IMR-90 (cell line): ENCODE measurements around the gene ENPP3. TPM values are rescaled to one million over a fixed set of nuclear protein-coding genes. Genes with fewer than 3 reads are reported as not detected.

Experiments
- ATAC-seq: fragments of 200-7000 bp; cut with Tn5 transposase; 2 replicates; pipeline ENCODE4 v1.9.1; 2020; ENCODE audit warnings: low read depth, mild to moderate bottlenecking, moderate library complexity
- BruUV-seq: library from RNA; stranded (reverse); fragments of 400-500 nt; replicated peaks from 2 replicates; lab custom pipeline; 2021; lab: Mats Ljungman, UMichigan
- CTCF ChIA-PET: fragments of 300-600 bp; formaldehyde crosslinking; extraction: SDS; loops from one replicate; lab custom pipeline; 2021; ENCODE audit warnings: antibody characterized with exemption; lab: Yijun Ruan, JAX
- POLR2A ChIA-PET: fragments of 300-600 bp; sonication (Branson Sonifier 250); formaldehyde crosslinking; loops from one replicate; lab custom pipeline; 2022; ENCODE audit warnings: antibody characterized with exemption; ENCODE audit not compliant: unreplicated experiment; lab: Charles Lee
- DNase-seq: peaks from one replicate; pipeline ENCODE4 v3.0.0; 2013
- H2AFZ ChIP-seq: replicated peaks from 2 replicates; pipeline ENCODE3; 2013; ENCODE audit warnings: low read length, mild to moderate bottlenecking; ENCODE audit not compliant: poor library complexity
- H2AK5ac ChIP-seq: 2 replicates; pipeline ENCODE4 v1.6.1; 2013; ENCODE audit warnings: low read depth, low read length, inconsistent platforms
- H2AK9ac ChIP-seq: replicated peaks from 2 replicates; pipeline ENCODE3; 2013; ENCODE audit warnings: mild to moderate bottlenecking, low read depth, low read length, moderate library complexity; ENCODE audit not compliant: poor library complexity
- H2BK120ac ChIP-seq: 2 replicates; pipeline ENCODE4 v1.6.1; 2013; ENCODE audit warnings: low read depth, low read length, inconsistent platforms
- H2BK15ac ChIP-seq: 3 replicates; pipeline ENCODE4 v1.6.1; 2013; ENCODE audit warnings: low read depth, low read length, inconsistent platforms
- H2BK20ac ChIP-seq: 2 replicates; pipeline ENCODE4 v1.6.1; 2013; ENCODE audit warnings: low read depth, mild to moderate bottlenecking, inconsistent platforms, low read length, moderate library complexity
- H2BK5ac ChIP-seq: 2 replicates; pipeline ENCODE4 v1.6.1; 2013; ENCODE audit warnings: mild to moderate bottlenecking, low read depth, low read length, inconsistent platforms; ENCODE audit not compliant: poor library complexity, severe bottlenecking
- H3K14ac ChIP-seq: replicated peaks from 2 replicates; pipeline ENCODE4 v1.6.1; 2013; ENCODE audit warnings: low read depth, low read length, inconsistent platforms
- H3K18ac ChIP-seq: 2 replicates; pipeline ENCODE4 v1.6.1; 2013; ENCODE audit warnings: low read depth, low read length, control low read depth
- H3K23ac ChIP-seq: 2 replicates; pipeline ENCODE4 v1.6.1; 2013; ENCODE audit warnings: low read depth, low read length, inconsistent platforms
- H3K27ac ChIP-seq: 2 replicates; pipeline ENCODE4 v1.5.1; 2013; ENCODE audit warnings: mild to moderate bottlenecking, control low read depth, low read length; ENCODE audit not compliant: insufficient read depth
- H3K27me3 ChIP-seq: 2 replicates; pipeline ENCODE4 v1.6.1; 2013; ENCODE audit warnings: low read length; ENCODE audit not compliant: control insufficient read depth, insufficient read depth
- H3K36me3 ChIP-seq: 2 replicates; pipeline ENCODE4 v1.6.1; 2013; ENCODE audit warnings: low read length, mixed read lengths; ENCODE audit not compliant: control insufficient read depth, insufficient read depth
- H3K4ac ChIP-seq: 2 replicates; pipeline ENCODE4 v1.6.1; 2013; ENCODE audit warnings: low read depth, low read length, inconsistent platforms
- H3K4me1 ChIP-seq: 2 replicates; pipeline ENCODE4 v1.6.1; 2013; ENCODE audit warnings: low read length, mixed read lengths; ENCODE audit not compliant: control insufficient read depth, insufficient read depth
- H3K4me2 ChIP-seq: 2 replicates; pipeline ENCODE4 v1.6.1; 2013; ENCODE audit warnings: low read depth, mild to moderate bottlenecking, control low read depth, low read length, moderate library complexity
- H3K4me3 ChIP-seq: 2 replicates; pipeline ENCODE4 v1.5.1; 2013; ENCODE audit warnings: low read depth, mild to moderate bottlenecking, control low read depth, low read length, moderate library complexity; ENCODE audit not compliant: insufficient read depth
- H3K56ac ChIP-seq: 2 replicates; pipeline ENCODE4 v1.6.1; 2013; ENCODE audit warnings: low read length, inconsistent platforms; ENCODE audit not compliant: insufficient read depth; ENCODE audit errors: extremely low read depth
- H3K79me1 ChIP-seq, 2 experiments: 2 replicates each; pipeline ENCODE4 v1.6.1; 2013; ENCODE audit warnings: low read length in 2 of 2, inconsistent platforms in 1 of 2, low read depth in 1 of 2
- H3K9ac ChIP-seq: 2 replicates; pipeline ENCODE4 v1.6.1; 2013; ENCODE audit warnings: low read depth, low read length, control low read depth
- H3K9me1 ChIP-seq: 2 replicates; pipeline ENCODE4 v1.6.1; 2013; ENCODE audit warnings: low read length, inconsistent platforms; ENCODE audit not compliant: insufficient read depth
- H3K9me3 ChIP-seq: 2 replicates; pipeline ENCODE4 v1.6.1; 2013; ENCODE audit warnings: low read length; ENCODE audit not compliant: control insufficient read depth, insufficient read depth
- H4K20me1 ChIP-seq: 2 replicates; pipeline ENCODE4 v1.6.1; 2013; ENCODE audit warnings: low read length, inconsistent platforms; ENCODE audit not compliant: insufficient read depth
- H4K5ac ChIP-seq: 2 replicates; pipeline ENCODE4 v1.6.1; 2013; ENCODE audit warnings: mild to moderate bottlenecking, low read depth, low read length, control low read depth
- H4K8ac ChIP-seq, 2 experiments: 2 replicates each; pipeline ENCODE4 v1.6.1; 2013; ENCODE audit warnings: low read depth in 2 of 2, low read length in 2 of 2, control low read depth in 1 of 2, inconsistent platforms in 1 of 2
- H4K91ac ChIP-seq: 2 replicates; pipeline ENCODE4 v1.6.1; 2013; ENCODE audit warnings: low read depth, low read length, inconsistent platforms; ENCODE audit not compliant: insufficient read depth
- MXI1 ChIP-seq: IDR thresholded peaks from 2 replicates; pipeline ENCODE4 v1.6.1; 2012; ENCODE audit warnings: low read depth, mild to moderate bottlenecking, low read length, moderate library complexity, borderline replicate concordance
- NFE2L2 ChIP-seq: fragments of 150-350 bp; IDR thresholded peaks from 2 replicates; pipeline ENCODE4 v1.6.1; 2016; ENCODE audit warnings: low read depth, mild to moderate bottlenecking, low read length
- WGBS, 2 experiments: methylation state at CpG; one replicate each; pipeline versions ENCODE4 v1.1.5 to v1.1.7; 2013; ENCODE audit warnings: missing lambda C conversion rate in 2 of 2; ENCODE audit not compliant: insufficient read length in 1 of 2; ENCODE audit errors: extremely low coverage in 2 of 2; 5-methylcytosine and 5-hydroxymethylcytosine counted together
- dilution Hi-C: fragments of 300-500 bp; cut with HindIII; formaldehyde crosslinking; loops from one replicate; pipeline ENCODE4 v1.14.3; 2018; ENCODE audit warnings: low sequenced_read_pairs; ENCODE audit not compliant: unreplicated experiment
- in situ Hi-C: fragments of 300-500 bp; cut with MboI; formaldehyde crosslinking; loops from 3 replicates; pipeline ENCODE4 v1.14.3; 2019; ENCODE audit warnings: low sequenced_read_pairs, inconsistent platforms, mixed read lengths
- intact Hi-C: fragments of 100-400 bp; cut with micrococcal nuclease; formaldehyde crosslinking; loops from 2 replicates; pipeline ENCODE4 v1.10.0; 2022
- polyA plus RNA-seq, 3 experiments: library from polyadenylated mRNA; depleted of rRNA; stranded (reverse); fragments of >200 nt; gene quantifications; 2 replicates each; pipeline ENCODE4 v1.2.3, GENCODE V29; 2012; ENCODE audit warnings: low replicate concordance in 1 of 3
- total RNA-seq: library from RNA; depleted of rRNA; stranded (reverse); fragments of >200 nt; gene quantifications from 2 replicates; pipeline ENCODE4 v1.2.3, GENCODE V29; 2012

ENPP3 gene
- total and polyA plus RNA-seq, 2 of the 4 experiments (the other 2 are of a cell fraction): under 0.01 to 0.05 TPM

DNA sequence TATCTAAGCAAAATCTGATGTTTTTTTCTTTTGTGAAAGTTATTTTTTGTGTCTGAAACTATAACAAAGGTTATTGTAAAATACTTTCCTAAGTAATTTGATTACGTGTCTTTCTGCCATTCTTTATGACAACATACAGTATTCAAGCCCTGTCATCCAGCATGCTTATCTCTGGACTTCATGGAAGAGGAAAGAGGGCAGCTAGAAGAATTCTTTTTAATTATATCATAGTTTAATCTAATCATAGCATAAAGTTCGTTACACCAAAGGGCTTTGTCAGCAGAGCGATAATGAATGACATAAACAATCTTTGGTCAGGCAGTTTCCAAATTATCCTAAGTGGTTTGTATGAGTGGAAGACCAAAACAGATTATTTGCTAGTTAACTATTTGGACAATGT, 3.5 kb downstream of the ENPP3 start:
- H2BK15ac ChIP-seq: no peak overlapping the region
- no CpG with 5 or more reads among the region's 3 CpGs for WGBS, 2 experiments
- no peak overlapping the region for H2BK120ac ChIP-seq
- H4K91ac ChIP-seq: no peak overlapping the region
- no peak overlapping the region for H2AFZ ChIP-seq
- no peak overlapping the region for H3K56ac ChIP-seq
- H4K8ac ChIP-seq: no peak overlapping the region
- no peak overlapping the region for H4K5ac ChIP-seq
- no peaks in the 10 kb centered on the region for H3K9me1 ChIP-seq
- no peaks in the 10 kb centered on the region for H3K79me1 ChIP-seq
- in situ Hi-C loops: no loop called here
- H3K27me3 ChIP-seq: peaks cover 6% of the 10 kb centered on the region; the same call in 1 of the 2 replicates
- ATAC-seq (no peak), DNase-seq (no peak)
- TF ChIP-seq NFE2L2: no peak
- TF ChIP-seq MXI1: no peak
- ChIA-PET CTCF (interaction anchor here (2.1 kb wide), 1 partner anchor 13 kb away, joined by 18 read pairs; the partner anchor contains the start of gene MED23), POLR2A (no interaction called here)
- no peaks in the 10 kb centered on the region for H3K9me3 ChIP-seq
- no peak overlapping the region for H3K4me2 ChIP-seq
- no peak overlapping the region for H2AK5ac ChIP-seq
- H3K4me1 ChIP-seq: peaks cover 3% of the 10 kb centered on the region; the same call in 1 of the 2 replicates
- H3K4me3 ChIP-seq: no peak overlapping the region
- H3K9ac ChIP-seq: no peak overlapping the region
- H2BK20ac ChIP-seq: no peak overlapping the region
- H2AK9ac ChIP-seq: no peak overlapping the region
- H3K18ac ChIP-seq: no peak overlapping the region
- no peak overlapping the region for H2BK5ac ChIP-seq
- H3K27ac ChIP-seq: no peak overlapping the region
- BruUV-seq: no TSS peak
- no peak overlapping the region for H3K14ac ChIP-seq
- no peak overlapping the region for H3K23ac ChIP-seq
- no peaks in the 10 kb centered on the region for H3K36me3 ChIP-seq
- H3K4ac ChIP-seq: no peak overlapping the region
- no peaks in the 10 kb centered on the region for H4K20me1 ChIP-seq
- dilution Hi-C loops: no loop called here
- intact Hi-C loops: no loop called here
